ENCODE results near the gene KCNG3. TPM values are rescaled to one million over a fixed set of nuclear protein-coding genes. Genes with fewer than 3 reads are reported as not detected.

The KCNG3 gene
- total and polyA plus RNA-seq, 10 donors, result 0.10 TPM; not detected in 9

DNA sequence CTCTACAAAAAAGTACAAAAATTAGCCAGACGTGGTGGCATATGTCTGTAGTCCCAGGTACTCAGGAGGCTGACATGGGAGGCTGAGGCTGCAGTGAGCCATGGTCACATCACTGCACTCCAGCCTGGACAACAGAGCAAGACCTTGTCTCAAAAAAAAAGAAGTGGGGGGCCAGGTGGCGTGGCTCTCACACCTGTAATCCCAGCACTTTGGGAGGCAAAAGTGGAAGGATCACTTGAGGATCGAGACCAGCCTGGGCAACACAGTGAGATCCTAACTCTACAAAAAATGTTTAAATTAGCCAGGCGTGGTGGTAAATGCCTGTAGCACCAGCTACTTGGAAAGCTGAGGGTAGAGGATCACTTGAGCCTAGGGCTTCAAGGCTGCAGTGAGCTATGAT, 23.1 kb downstream of the KCNG3 start:
- Histone ChIP-seq H3K4me1 (no peaks in the 10 kb centered on the region), H3K4me3 (no peak overlapping the region), H3K27ac (no peak overlapping the region), H3K9me3 (peaks cover 0 to 10% (median 0%) of the 10 kb centered on the region in 8 donors), H3K27me3 (replicated peaks in 1 of 7) (no peaks in the 10 kb centered on the region), H3K36me3 (no peaks in the 10 kb centered on the region)
- intact Hi-C loops (cut with DNase I; ENCODE audit: low total_unique reads), result no loop called here
- WGBS, 5 donors, result 70 to 85% (median 81%) methylated on average over 4 of the region's 4 CpGs
- TF ChIP-seq, protein P1, sequence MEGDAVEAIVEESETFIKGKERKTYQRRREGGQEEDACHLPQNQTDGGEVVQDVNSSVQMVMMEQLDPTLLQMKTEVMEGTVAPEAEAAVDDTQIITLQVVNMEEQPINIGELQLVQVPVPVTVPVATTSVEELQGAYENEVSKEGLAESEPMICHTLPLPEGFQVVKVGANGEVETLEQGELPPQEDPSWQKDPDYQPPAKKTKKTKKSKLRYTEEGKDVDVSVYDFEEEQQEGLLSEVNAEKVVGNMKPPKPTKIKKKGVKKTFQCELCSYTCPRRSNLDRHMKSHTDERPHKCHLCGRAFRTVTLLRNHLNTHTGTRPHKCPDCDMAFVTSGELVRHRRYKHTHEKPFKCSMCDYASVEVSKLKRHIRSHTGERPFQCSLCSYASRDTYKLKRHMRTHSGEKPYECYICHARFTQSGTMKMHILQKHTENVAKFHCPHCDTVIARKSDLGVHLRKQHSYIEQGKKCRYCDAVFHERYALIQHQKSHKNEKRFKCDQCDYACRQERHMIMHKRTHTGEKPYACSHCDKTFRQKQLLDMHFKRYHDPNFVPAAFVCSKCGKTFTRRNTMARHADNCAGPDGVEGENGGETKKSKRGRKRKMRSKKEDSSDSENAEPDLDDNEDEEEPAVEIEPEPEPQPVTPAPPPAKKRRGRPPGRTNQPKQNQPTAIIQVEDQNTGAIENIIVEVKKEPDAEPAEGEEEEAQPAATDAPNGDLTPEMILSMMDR (IDR thresholded peaks at IDR 0.05 in 8 of 11, conservative IDR thresholded peaks at IDR 0.05 in 3 of 11), result no peak
- TF ChIP-seq POLR2A (IDR thresholded peaks at IDR 0.05) (no peak), POLR2AphosphoS5 (IDR thresholded peaks at IDR 0.05) (no peak)
- no peak for DNase-seq

DNA sequence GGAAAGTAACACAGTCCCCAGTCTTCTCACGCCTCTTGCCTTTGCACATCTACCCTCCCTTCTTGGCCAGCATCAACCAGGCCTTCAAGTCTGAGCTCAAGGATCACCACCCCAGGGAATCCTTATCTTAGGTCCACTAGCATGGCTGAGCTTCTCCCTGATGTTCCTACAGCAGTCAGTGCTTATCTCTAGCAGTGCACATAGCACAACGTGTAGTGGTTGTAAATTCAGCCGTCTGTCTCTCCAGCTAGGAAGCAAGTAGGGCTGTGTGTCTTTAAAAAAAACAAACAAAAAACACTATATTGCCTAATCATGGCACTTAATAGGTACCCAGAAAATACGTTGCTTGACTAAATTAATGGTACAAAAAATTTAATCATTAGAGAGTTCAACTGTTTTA, 29.2 kb downstream of the KCNG3 start:
- no peaks in the 10 kb centered on the region for H3K36me3 ChIP-seq
- DNase-seq, result no peak
- 55 to 71% (median 63%) methylated on average over 4 of the region's 4 CpGs for WGBS, 5 donors
- H3K4me3 ChIP-seq, result no peak overlapping the region
- H3K27ac ChIP-seq, result no peak overlapping the region
- TF ChIP-seq POLR2AphosphoS5 (IDR thresholded peaks at IDR 0.05) (no peak), POLR2A (IDR thresholded peaks at IDR 0.05) (no peak)
- TF ChIP-seq, protein P1 (IDR thresholded peaks at IDR 0.05 in 8 of 11, conservative IDR thresholded peaks at IDR 0.05 in 3 of 11), result no peak
- intact Hi-C loops (cut with DNase I; ENCODE audit: low total_unique reads), result no loop called here
- no peaks in the 10 kb centered on the region for H3K4me1 ChIP-seq
- peaks cover 0 to 10% (median 0%) of the 10 kb centered on the region in 8 donors for H3K9me3 ChIP-seq
- peaks cover 0 to under 1% (median 0%) of the 10 kb centered on the region in 7 donors for H3K27me3 ChIP-seq (replicated peaks in 1 of 7)

DNA sequence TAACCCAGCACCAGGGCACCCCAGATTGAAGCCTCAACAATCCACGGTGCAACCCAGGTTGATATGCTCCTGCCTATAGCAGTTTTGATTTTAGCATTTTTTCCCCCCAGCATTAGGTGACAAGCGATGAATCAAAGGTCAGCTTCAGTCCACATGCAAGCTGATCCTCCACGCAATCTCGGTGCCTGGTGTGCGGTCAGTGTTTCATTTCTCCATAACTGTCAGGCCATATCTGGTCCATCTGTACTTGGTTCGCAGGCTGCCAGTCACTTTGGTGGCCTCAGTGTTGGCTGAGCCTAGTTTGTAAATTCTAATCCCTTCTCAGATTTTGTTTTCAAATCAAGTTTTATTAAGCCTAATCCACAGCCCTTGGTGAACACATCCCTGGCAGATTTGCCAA, 30.2 kb downstream of the KCNG3 start:
- Histone ChIP-seq H3K27me3 (replicated peaks in 1 of 7) (peaks cover 0 to 3% (median 0%) of the 10 kb centered on the region in 7 donors), H3K27ac (no peak overlapping the region), H3K36me3 (no peaks in the 10 kb centered on the region), H3K4me3 (no peak overlapping the region), H3K4me1 (no peaks in the 10 kb centered on the region), H3K9me3 (peaks cover 0 to 10% (median 0%) of the 10 kb centered on the region in 8 donors)
- intact Hi-C loops (cut with DNase I; ENCODE audit: low total_unique reads), result no loop called here
- TF ChIP-seq POLR2A (IDR thresholded peaks at IDR 0.05) (no peak), POLR2AphosphoS5 (IDR thresholded peaks at IDR 0.05) (no peak)
- TF ChIP-seq, protein P1 (IDR thresholded peaks at IDR 0.05 in 8 of 11, conservative IDR thresholded peaks at IDR 0.05 in 3 of 11), result no peak
- no peak for DNase-seq
- WGBS, 5 donors, result 89 to 93% (median 92%) methylated on average over 6 of the region's 6 CpGs

DNA sequence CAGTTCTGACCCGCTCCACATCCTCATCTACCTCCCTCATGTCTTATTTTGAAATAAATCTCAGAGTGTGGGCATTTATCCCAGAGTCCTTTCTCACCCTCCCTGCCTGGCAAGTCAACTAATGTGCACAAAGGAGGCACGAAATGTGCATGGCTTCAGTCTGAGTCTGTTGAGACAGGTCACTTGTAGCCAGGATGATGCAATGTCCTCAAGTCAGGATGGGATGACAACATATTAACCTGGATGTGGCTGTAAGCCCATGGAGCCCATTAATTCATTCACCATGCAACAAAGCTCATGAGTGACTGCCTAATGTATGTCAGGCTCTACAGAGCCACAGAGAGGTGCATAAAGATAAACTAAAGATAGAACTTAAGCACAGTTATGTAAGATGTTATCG, 34.5 kb downstream of the KCNG3 start:
- Histone ChIP-seq H3K27ac (no peak overlapping the region), H3K4me1 (no peaks in the 10 kb centered on the region), H3K9me3 (no peaks in the 10 kb centered on the region), H3K27me3 (replicated peaks in 1 of 7) (peaks cover 0 to 3% (median 0%) of the 10 kb centered on the region in 7 donors), H3K36me3 (no peaks in the 10 kb centered on the region), H3K4me3 (no peak overlapping the region)
- WGBS, 5 donors, result 82 to 93% (median 91%) methylated on average over 3 of the region's 3 CpGs
- intact Hi-C loops (cut with DNase I; ENCODE audit: low total_unique reads), result no loop called here
- TF ChIP-seq, protein P1 (IDR thresholded peaks at IDR 0.05 in 8 of 11, conservative IDR thresholded peaks at IDR 0.05 in 3 of 11), result no peak
- TF ChIP-seq POLR2AphosphoS5 (IDR thresholded peaks at IDR 0.05) (no peak), POLR2A (IDR thresholded peaks at IDR 0.05) (no peak)
- DNase-seq, result no peak

Measured in spleen (tissue), 11 donors.